ENCODE results near the gene RAPGEF5.

DNA sequence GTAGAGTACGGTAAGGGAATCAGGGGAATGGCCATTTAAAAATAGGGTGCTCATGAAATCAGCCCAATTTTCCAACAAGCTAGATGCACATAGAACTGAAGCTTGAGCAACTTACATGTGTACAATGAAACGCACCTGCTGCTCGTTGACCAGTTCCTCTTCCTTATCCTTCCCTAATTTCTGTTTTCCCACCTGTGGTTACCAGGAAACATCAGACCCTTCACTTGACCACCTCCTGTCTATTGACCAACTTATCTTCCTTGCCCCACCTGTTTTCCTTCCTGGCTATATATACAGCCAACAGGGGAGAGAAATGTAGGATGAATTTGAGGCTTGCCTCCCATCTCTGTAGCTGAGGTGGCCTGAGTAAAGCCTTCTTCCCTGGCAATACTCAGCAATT lies 37.8 kb upstream of the RAPGEF5 start:
- TF ChIP-seq, protein P1, sequence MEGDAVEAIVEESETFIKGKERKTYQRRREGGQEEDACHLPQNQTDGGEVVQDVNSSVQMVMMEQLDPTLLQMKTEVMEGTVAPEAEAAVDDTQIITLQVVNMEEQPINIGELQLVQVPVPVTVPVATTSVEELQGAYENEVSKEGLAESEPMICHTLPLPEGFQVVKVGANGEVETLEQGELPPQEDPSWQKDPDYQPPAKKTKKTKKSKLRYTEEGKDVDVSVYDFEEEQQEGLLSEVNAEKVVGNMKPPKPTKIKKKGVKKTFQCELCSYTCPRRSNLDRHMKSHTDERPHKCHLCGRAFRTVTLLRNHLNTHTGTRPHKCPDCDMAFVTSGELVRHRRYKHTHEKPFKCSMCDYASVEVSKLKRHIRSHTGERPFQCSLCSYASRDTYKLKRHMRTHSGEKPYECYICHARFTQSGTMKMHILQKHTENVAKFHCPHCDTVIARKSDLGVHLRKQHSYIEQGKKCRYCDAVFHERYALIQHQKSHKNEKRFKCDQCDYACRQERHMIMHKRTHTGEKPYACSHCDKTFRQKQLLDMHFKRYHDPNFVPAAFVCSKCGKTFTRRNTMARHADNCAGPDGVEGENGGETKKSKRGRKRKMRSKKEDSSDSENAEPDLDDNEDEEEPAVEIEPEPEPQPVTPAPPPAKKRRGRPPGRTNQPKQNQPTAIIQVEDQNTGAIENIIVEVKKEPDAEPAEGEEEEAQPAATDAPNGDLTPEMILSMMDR (IDR thresholded peaks at IDR 0.05 in 2 of 3, conservative IDR thresholded peaks at IDR 0.05 in 1 of 3; ENCODE audit: borderline replicate concordance in 1 of 3, insufficient read depth in 1 of 3, low read depth in 2 of 3, low read length in 2 of 3): no peak
- TF ChIP-seq, protein P2, sequence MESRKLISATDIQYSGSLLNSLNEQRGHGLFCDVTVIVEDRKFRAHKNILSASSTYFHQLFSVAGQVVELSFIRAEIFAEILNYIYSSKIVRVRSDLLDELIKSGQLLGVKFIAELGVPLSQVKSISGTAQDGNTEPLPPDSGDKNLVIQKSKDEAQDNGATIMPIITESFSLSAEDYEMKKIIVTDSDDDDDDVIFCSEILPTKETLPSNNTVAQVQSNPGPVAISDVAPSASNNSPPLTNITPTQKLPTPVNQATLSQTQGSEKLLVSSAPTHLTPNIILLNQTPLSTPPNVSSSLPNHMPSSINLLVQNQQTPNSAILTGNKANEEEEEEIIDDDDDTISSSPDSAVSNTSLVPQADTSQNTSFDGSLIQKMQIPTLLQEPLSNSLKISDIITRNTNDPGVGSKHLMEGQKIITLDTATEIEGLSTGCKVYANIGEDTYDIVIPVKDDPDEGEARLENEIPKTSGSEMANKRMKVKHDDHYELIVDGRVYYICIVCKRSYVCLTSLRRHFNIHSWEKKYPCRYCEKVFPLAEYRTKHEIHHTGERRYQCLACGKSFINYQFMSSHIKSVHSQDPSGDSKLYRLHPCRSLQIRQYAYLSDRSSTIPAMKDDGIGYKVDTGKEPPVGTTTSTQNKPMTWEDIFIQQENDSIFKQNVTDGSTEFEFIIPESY (IDR thresholded peaks at IDR 0.05; ENCODE audit: extremely low read depth, insufficient replicate concordance, low read length): no peak
- no peak for TF ChIP-seq POLR2A (IDR thresholded peaks at IDR 0.05; ENCODE audit: borderline replicate concordance, extremely low read depth, insufficient read depth, insufficient read length)
- no peak for TF ChIP-seq RAD21 (IDR thresholded peaks at IDR 0.05; ENCODE audit: low read depth)
- TF ChIP-seq, protein P3, sequence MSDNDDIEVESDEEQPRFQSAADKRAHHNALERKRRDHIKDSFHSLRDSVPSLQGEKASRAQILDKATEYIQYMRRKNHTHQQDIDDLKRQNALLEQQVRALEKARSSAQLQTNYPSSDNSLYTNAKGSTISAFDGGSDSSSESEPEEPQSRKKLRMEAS (IDR thresholded peaks at IDR 0.05): no peak
- no peak for TF ChIP-seq SP1 (IDR thresholded peaks at IDR 0.05; ENCODE audit: low read depth)
